K562 (cell line): Measurements from ENCODE around the gene CREB3L2. TPM values are rescaled to one million over a fixed set of nuclear protein-coding genes. Genes with fewer than 3 reads are reported as not detected.

ENCODE experiments used
- ATAC-seq: fragments of 200-7000 bp; cut with Tn5 transposase; 3 replicates; pipeline ENCODE4 v1.9.1; 2020; ENCODE audit warnings: moderate library complexity
- BruUV-seq: library from RNA; stranded (reverse); fragments of 400-500 nt; replicated peaks from 2 replicates; lab custom pipeline; 2021; lab: Mats Ljungman, UMichigan
- CTCF ChIA-PET: fragments of 300-600 bp; formaldehyde crosslinking; extraction: SDS; loops from one replicate; lab custom pipeline; 2021; ENCODE audit warnings: low intra/inter-chr PET ratio; lab: Yijun Ruan, JAX
- POLR2A ChIA-PET: fragments of 300-600, 350-650 bp; sonication (Branson Sonifier 250); formaldehyde crosslinking; extraction: SDS; loops from one replicate; lab custom pipeline; 2021; ENCODE audit warnings: antibody characterized with exemption, inconsistent platforms; lab: Yijun Ruan, JAX
- DNase-seq, 4 experiments: peaks; one replicate each; pipeline versions ENCODE4 v3.0.0 to v3.0.0-alpha.2; 2011 to 2018; ENCODE audit warnings: low spot score in 3 of 4, mixed read lengths in 3 of 4; ENCODE audit errors: extremely low read depth in 1 of 4
- FAIRE-seq: peaks from 2 replicates; lab custom pipeline; 2011; peaks lifted over from hg19 to GRCh38; lab: Jason Lieb, UNC
- H2AFZ ChIP-seq: 2 replicates; pipeline ENCODE4 v1.6.0; 2011; ENCODE audit warnings: low read depth, low read length, control low read depth, inconsistent platforms
- H3K27ac ChIP-seq: fragments of 200-600 bp; 3 replicates; pipeline ENCODE4 v1.8.0; 2011; ENCODE audit warnings: low read depth, mild to moderate bottlenecking, control low read depth, inconsistent platforms, low read length, moderate library complexity, mixed read lengths; ENCODE audit errors: extremely low read depth
- H3K27me3 ChIP-seq, 2 experiments: fragments of 300-600 bp in 1 of 2; 2 replicates in 1 of 2; 3 replicates in 1 of 2; pipeline versions ENCODE4 v1.6.0 to v1.8.0; 2011; ENCODE audit warnings: inconsistent platforms in 2 of 2, low read length in 2 of 2, mild to moderate bottlenecking in 1 of 2, mixed read lengths in 1 of 2, moderate library complexity in 1 of 2; ENCODE audit not compliant: control insufficient read depth in 2 of 2, insufficient read depth in 2 of 2
- H3K36me3 ChIP-seq: fragments of 300-600 bp; 3 replicates; pipeline ENCODE4 v1.8.0; 2011; ENCODE audit warnings: mild to moderate bottlenecking, low read length, inconsistent platforms; ENCODE audit not compliant: control insufficient read depth, insufficient read depth
- H3K4me1 ChIP-seq, 2 experiments: fragments of 200-600 bp in 1 of 2; replicated peaks in 1 of 2; 2 replicates in 1 of 2; 3 replicates in 1 of 2; pipeline versions ENCODE4 v1.5.1 to v1.8.0; 2011; ENCODE audit warnings: inconsistent platforms in 2 of 2, low read length in 2 of 2, mild to moderate bottlenecking in 1 of 2, mixed read lengths in 1 of 2, moderate library complexity in 1 of 2; ENCODE audit not compliant: control insufficient read depth in 2 of 2, insufficient read depth in 2 of 2
- H3K4me2 ChIP-seq: 2 replicates; pipeline ENCODE4 v1.6.1; 2011; ENCODE audit warnings: low read length, control low read depth, inconsistent platforms, mixed read lengths; ENCODE audit not compliant: insufficient read depth
- H3K4me3 ChIP-seq: fragments of 200-600 bp; sonication (generic), shearing (Covaris generic); 2 replicates; pipeline ENCODE4 v1.5.1; 2016; ENCODE audit warnings: control low read depth, inconsistent platforms
- H3K79me2 ChIP-seq: fragments of 200-600 bp; 3 replicates; pipeline ENCODE4 v1.8.0; 2011; ENCODE audit warnings: low read length, inconsistent platforms; ENCODE audit not compliant: control insufficient read depth, insufficient read depth
- H3K9ac ChIP-seq, 2 experiments: 2 replicates each; pipeline versions ENCODE4 v1.6.0 to v1.6.1; 2011; ENCODE audit warnings: low read depth in 2 of 2, low read length in 2 of 2, control low read depth in 1 of 2, inconsistent platforms in 1 of 2, mild to moderate bottlenecking in 1 of 2, mixed read lengths in 1 of 2; ENCODE audit not compliant: insufficient read depth in 1 of 2
- H3K9me1 ChIP-seq: one replicate; pipeline ENCODE4 v1.6.0; 2011; ENCODE audit warnings: inconsistent platforms, mild to moderate bottlenecking, low read length, moderate library complexity; ENCODE audit not compliant: control insufficient read depth, insufficient read depth
- H3K9me3 ChIP-seq: replicated peaks from 2 replicates; pipeline ENCODE4 v1.5.1; 2011; ENCODE audit warnings: low read depth, low read length, inconsistent platforms; ENCODE audit not compliant: control insufficient read depth, insufficient read depth
- H4K20me1 ChIP-seq: replicated peaks from 2 replicates; pipeline ENCODE4 v1.6.1; 2011; ENCODE audit warnings: low read length, inconsistent platforms, mixed read lengths; ENCODE audit not compliant: control insufficient read depth, insufficient read depth
- BHLHE40 ChIP-seq: IDR thresholded peaks from 2 replicates; pipeline ENCODE4 v1.6.1; 2011; ENCODE audit warnings: low read length, improper control_type of control experiment
- CBFA2T2 ChIP-seq: fragments of 450-650 bp; conservative IDR thresholded peaks from 2 replicates; pipeline ENCODE4 v1.6.1; 2017; ENCODE audit warnings: mild to moderate bottlenecking
- CBFA2T3 ChIP-seq: fragments of 450-650 bp; IDR thresholded peaks from 2 replicates; pipeline ENCODE4 v1.6.1; 2017
- EHMT2 ChIP-seq: fragments of 450-650 bp; IDR thresholded peaks from 2 replicates; pipeline ENCODE4 v1.6.1; 2018; ENCODE audit warnings: antibody characterized with exemption
- GABPB2 ChIP-seq: fragments of 250-450 bp; sonication (Bioruptor Pico); conservative IDR thresholded peaks from 2 replicates; pipeline ENCODE4 v1.5.1; 2021; ENCODE audit warnings: mild to moderate bottlenecking
- HDAC1 ChIP-seq, 2 experiments: fragments of 450-650 bp; IDR thresholded peaks; 2 replicates each; pipeline ENCODE4 v1.6.1; 2016 to 2017; ENCODE audit warnings: inconsistent platforms in 1 of 2, mild to moderate bottlenecking in 1 of 2, moderate library complexity in 1 of 2
- HDGF ChIP-seq: fragments of 450-650 bp; IDR thresholded peaks from 2 replicates; pipeline ENCODE4 v1.6.1; 2016
- SMARCA4 ChIP-seq: fragments of 450-650 bp; IDR thresholded peaks from 2 replicates; pipeline ENCODE4 v1.6.1; 2016
- ZNF253 ChIP-seq: fragments of 250-450 bp; sonication (Bioruptor Pico); conservative IDR thresholded peaks from 2 replicates; pipeline ENCODE4 v1.6.1; 2021; ENCODE audit warnings: mild to moderate bottlenecking
- WGBS: fragments of 100-300 bp; shearing (Covaris generic); methylation state at CpG from one replicate; pipeline ENCODE4 v1.1.6; 2016; ENCODE audit warnings: low coverage, mixed read lengths; ENCODE audit not compliant: insufficient coverage; ENCODE audit errors: missing lambda C conversion rate; 5-methylcytosine and 5-hydroxymethylcytosine counted together
- in situ Hi-C: fragments of 300-500 bp; cut with MboI; formaldehyde crosslinking; loops from 4 replicates; pipeline ENCODE4 v1.15.0; 2018; ENCODE audit warnings: inconsistent platforms, mixed read lengths
- intact Hi-C: fragments of 100-400 bp; cut with micrococcal nuclease; formaldehyde crosslinking; loops from 2 replicates; pipeline ENCODE4 v1.14.2; 2022
- polyA plus RNA-seq, 8 experiments: library from polyadenylated mRNA; depleted of rRNA in 4 of 8; stranded (reverse) in 5 of 8; unstranded in 3 of 8; fragments of >200 nt; fragmentation: Nextera tagmentation in 2 of 8; fragmentation: Illumina TruSeq in 1 of 8; extraction: Ambion mirVana in 2 of 8; extraction: Trizol in 1 of 8; gene quantifications; 2 replicates each; pipeline versions ENCODE4 v1.2.1 to v1.2.3, GENCODE V29; 2011 to 2014; ENCODE audit warnings: inconsistent platforms in 1 of 8, missing spikeins in 1 of 8
- total RNA-seq, 7 experiments: library from RNA; depleted of rRNA in 6 of 7; stranded (reverse); fragments of >200 nt in 6 of 7; fragmentation: Illumina TruSeq in 2 of 7; extraction: Trizol in 2 of 7; gene quantifications; 2 replicates each; pipeline versions ENCODE4 v1.2.1 to v1.2.3, GENCODE V29; 2011 to 2021; ENCODE audit warnings: low replicate concordance in 1 of 7

The CREB3L2 gene
- total and polyA plus RNA-seq, 9 of the 15 experiments (the other 6 are each of a cell fraction or from before 2014, with no cell fraction given), result 7.1 to 45.6 (median 15.8) TPM

DNA sequence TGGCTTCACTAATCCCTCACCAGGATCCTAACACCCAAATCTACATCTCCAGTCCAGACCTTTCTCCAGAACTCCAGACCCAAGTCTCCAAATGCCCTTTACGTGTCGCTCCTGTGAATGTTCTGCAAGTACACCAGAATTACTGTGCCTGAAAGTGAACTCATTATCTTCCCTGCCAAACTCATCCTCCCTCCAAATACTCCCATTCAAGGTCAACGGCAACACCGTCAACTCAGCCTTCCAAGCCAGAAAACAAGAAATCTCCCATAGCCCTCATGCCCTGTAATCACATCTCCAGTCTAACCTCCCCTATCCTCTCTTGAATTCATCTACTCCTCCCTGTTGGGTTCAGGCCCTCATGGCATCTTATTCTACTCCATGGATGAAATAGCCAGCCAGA lies 12.3 kb downstream of the CREB3L2 start:
- DNase-seq (no peak), ATAC-seq (no peak), FAIRE-seq (no peak)
- Histone ChIP-seq H3K27me3 (no peaks in the 10 kb centered on the region), H3K79me2 (peaks cover 96% of the 10 kb centered on the region), H3K9ac (peak overlapping the region in 1 of 2 experiments; percentile 3; a peak in 1 of 4 replicates), H3K4me3 (no peak overlapping the region), H3K36me3 (peaks cover 5% of the 10 kb centered on the region), H4K20me1 (peaks cover 26% of the 10 kb centered on the region), H3K4me2 (0 out of 2 replicates have a peak overlapping the region, but pooled peaks have one; percentile 2), H3K4me1 (peaks cover 50 to 78% of the 10 kb centered on the region in 2 experiments), H3K27ac (no peak overlapping the region), H3K9me3 (no peaks in the 10 kb centered on the region), H3K9me1 (peaks cover 10% of the 10 kb centered on the region), H2AFZ (no peak overlapping the region)
- no TSS peak for BruUV-seq
- POLR2A ChIA-PET, result interaction anchor here (1.5 kb wide), 1 partner anchor 22 kb away, joined by 5 read pairs; no protein-coding TSS in a partner anchor
- in situ Hi-C loops (no loop called here), intact Hi-C loops (no loop called here)
- TF ChIP-seq HDAC1 (IDR thresholded peaks at IDR 0.05) (0 out of 4 replicates have a peak, but pooled peaks of 1 of the 2 experiments have one; percentile 47), BHLHE40 (no peak), HDGF (0 out of 2 replicates have a peak, but pooled peaks have one; percentile 69), ZNF253 (CRISPR knock-in tag) (no peak), CBFA2T2 (0 out of 2 replicates have a peak, but pooled peaks have one; percentile 8), EHMT2 (peak; percentile 70), GABPB2 (CRISPR knock-in tag) (no peak), CBFA2T3 (peak; percentile 47; the same call in 1 of the 2 replicates), SMARCA4 (peak; percentile 15; the same call in 1 of the 2 replicates)
- WGBS, result 53% methylated on average over 4 of the region's 4 CpGs
- CTCF ChIA-PET, result no interaction called here
